Small intestine (tissue), 16 donors: ENCODE results near the gene HNRNPC. TPM values are rescaled to one million over a fixed set of nuclear protein-coding genes. Genes with fewer than 3 reads are reported as not detected.
A peak's percentile ranks its signal among the peaks of the same experiment; 100 is the strongest.

Source experiments
- DNase-seq, 2 donors: peaks; one replicate each; pipeline versions ENCODE4 v3.0.0 to v3.0.0-alpha.2; 2013
- FAIRE-seq: peaks from 2 replicates; lab custom pipeline; 2012; peaks lifted over from hg19 to GRCh38; lab: Jason Lieb, UNC
- H3K27ac ChIP-seq, 3 donors: one replicate each; pipeline ENCODE4 v1.5.1; 2013; ENCODE audit warnings: low read length in 2 of 3, mild to moderate bottlenecking in 2 of 3, control low read depth in 1 of 3, inconsistent platforms in 1 of 3, low read depth in 1 of 3, moderate library complexity in 1 of 3
- H3K27me3 ChIP-seq, 3 donors: one replicate each; pipeline ENCODE4 v1.6.1; 2013; ENCODE audit warnings: low read length in 3 of 3, inconsistent platforms in 1 of 3; ENCODE audit not compliant: control insufficient read depth in 3 of 3, insufficient read depth in 3 of 3
- H3K36me3 ChIP-seq, 3 donors: one replicate each; pipeline ENCODE4 v1.6.1; 2013; ENCODE audit warnings: low read length in 3 of 3, inconsistent platforms in 1 of 3, low read depth in 1 of 3, mild to moderate bottlenecking in 1 of 3, moderate library complexity in 1 of 3; ENCODE audit not compliant: control insufficient read depth in 3 of 3, insufficient read depth in 2 of 3
- H3K4me1 ChIP-seq, 3 donors: one replicate each; pipeline ENCODE4 v1.6.1; 2013; ENCODE audit warnings: low read length in 2 of 3, inconsistent platforms in 1 of 3, low read depth in 1 of 3, mild to moderate bottlenecking in 1 of 3, moderate library complexity in 1 of 3; ENCODE audit not compliant: control insufficient read depth in 3 of 3, insufficient read depth in 2 of 3
- H3K4me3 ChIP-seq, 3 donors: one replicate each; pipeline ENCODE4 v1.5.1; 2013; ENCODE audit warnings: low read length in 3 of 3, control low read depth in 1 of 3, inconsistent platforms in 1 of 3, low read depth in 1 of 3, mild to moderate bottlenecking in 1 of 3, moderate library complexity in 1 of 3
- H3K9me3 ChIP-seq, 2 donors: one replicate each; pipeline ENCODE4 v1.6.1; 2013; ENCODE audit warnings: low read depth in 1 of 2, low read length in 1 of 2; ENCODE audit not compliant: control insufficient read depth in 2 of 2, insufficient read depth in 1 of 2
- WGBS, 3 donors: extraction: QIAGEN DNeasy Blood & Tissue Kit; methylation state at CpG; one replicate each; pipeline ENCODE4 v1.1.7; 2013; 5-methylcytosine and 5-hydroxymethylcytosine counted together
- long read RNA-seq, 10 donors: transcript quantifications; one replicate each; lab custom pipeline, GENCODE V29; 2026
- polyA plus RNA-seq, 4 donors: library from polyadenylated mRNA; stranded (reverse) in 3 of 4; unstranded in 1 of 4; fragments of 200-250 nt in 3 of 4; fragments of 120-200 nt in 1 of 4; gene quantifications; one replicate each; pipeline versions ENCODE4 v1.2.1 to v1.2.3, GENCODE V29; 2013
- donor health status: healthy with polysubstance abuse.
- donor health status: control.
- donor health status: control.
- donor health status: Bipolar disorder and iron deficiency.
- donor health status: healthy.

The HNRNPC gene
- 100 to 1,000 TPM; 325 to 716 (median 510) TPM for polyA plus RNA-seq
- long read RNA-seq, donor 1 = 0 reads
- long read RNA-seq, donor 2, transcript HNRNPC-205 (9 exons, 1,375 nt) = major isoform, 29 of 145 reads
- long read RNA-seq, donor 2, partial matches to known transcripts = 83 of 145 reads
- long read RNA-seq, donor 2, other reads (novel, unspliced or antisense) = 21 of 145 reads
- long read RNA-seq, donor 3, transcript HNRNPC-215 (2 exons, 929 nt) = minor isoform, 7 of 317 reads
- long read RNA-seq, donor 3, transcript HNRNPC-230 (8 exons, 1,371 nt) = minor isoform, 6 of 317 reads
- long read RNA-seq, donor 3, transcript HNRNPC-205 (9 exons, 1,375 nt) = major isoform, 27 of 317 reads
- long read RNA-seq, donor 3, transcript HNRNPC-206 (3 exons, 724 nt) = minor isoform, 6 of 317 reads
- long read RNA-seq, donor 3, partial matches to known transcripts = 238 of 317 reads
- long read RNA-seq, donor 3, other reads (novel, unspliced or antisense) = 24 of 317 reads
- long read RNA-seq, donor 4, partial matches to known transcripts = 0 of 3 reads
- long read RNA-seq, donor 4, other reads (novel, unspliced or antisense) = 0 of 3 reads
- long read RNA-seq, donor 5, full-length matches to known transcripts = 26 of 73 reads
- long read RNA-seq, donor 5, partial matches to known transcripts = 47 of 73 reads
- long read RNA-seq, donor 5, other reads (novel, unspliced or antisense) = 0 of 73 reads
- long read RNA-seq, donor 6, transcript HNRNPC-206 (3 exons, 724 nt) = minor isoform, 7 of 298 reads
- long read RNA-seq, donor 6, transcript HNRNPC-205 (9 exons, 1,375 nt) = major isoform, 33 of 298 reads
- long read RNA-seq, donor 6, transcript HNRNPC-211 (9 exons, 1,784 nt) = minor isoform, 12 of 298 reads
- long read RNA-seq, donor 6, transcript HNRNPC-230 (8 exons, 1,371 nt) = minor isoform, 6 of 298 reads
- long read RNA-seq, donor 6, partial matches to known transcripts = 204 of 298 reads
- long read RNA-seq, donor 6, other reads (novel, unspliced or antisense) = 34 of 298 reads
- long read RNA-seq, donor 7 = 0 reads
- long read RNA-seq, donor 8, transcript HNRNPC-205 (9 exons, 1,375 nt) = major isoform, 6 of 11 reads
- long read RNA-seq, donor 8, partial matches to known transcripts = 0 of 11 reads
- long read RNA-seq, donor 8, other reads (novel, unspliced or antisense) = 0 of 11 reads
- long read RNA-seq, donor 9, full-length matches to known transcripts = 22 of 54 reads
- long read RNA-seq, donor 9, partial matches to known transcripts = 32 of 54 reads
- long read RNA-seq, donor 9, other reads (novel, unspliced or antisense) = 0 of 54 reads
- long read RNA-seq, donor 10, full-length matches to known transcripts = 79 of 413 reads
- long read RNA-seq, donor 10, partial matches to known transcripts = 285 of 413 reads
- long read RNA-seq, donor 10, other reads (novel, unspliced or antisense) = 49 of 413 reads

DNA sequence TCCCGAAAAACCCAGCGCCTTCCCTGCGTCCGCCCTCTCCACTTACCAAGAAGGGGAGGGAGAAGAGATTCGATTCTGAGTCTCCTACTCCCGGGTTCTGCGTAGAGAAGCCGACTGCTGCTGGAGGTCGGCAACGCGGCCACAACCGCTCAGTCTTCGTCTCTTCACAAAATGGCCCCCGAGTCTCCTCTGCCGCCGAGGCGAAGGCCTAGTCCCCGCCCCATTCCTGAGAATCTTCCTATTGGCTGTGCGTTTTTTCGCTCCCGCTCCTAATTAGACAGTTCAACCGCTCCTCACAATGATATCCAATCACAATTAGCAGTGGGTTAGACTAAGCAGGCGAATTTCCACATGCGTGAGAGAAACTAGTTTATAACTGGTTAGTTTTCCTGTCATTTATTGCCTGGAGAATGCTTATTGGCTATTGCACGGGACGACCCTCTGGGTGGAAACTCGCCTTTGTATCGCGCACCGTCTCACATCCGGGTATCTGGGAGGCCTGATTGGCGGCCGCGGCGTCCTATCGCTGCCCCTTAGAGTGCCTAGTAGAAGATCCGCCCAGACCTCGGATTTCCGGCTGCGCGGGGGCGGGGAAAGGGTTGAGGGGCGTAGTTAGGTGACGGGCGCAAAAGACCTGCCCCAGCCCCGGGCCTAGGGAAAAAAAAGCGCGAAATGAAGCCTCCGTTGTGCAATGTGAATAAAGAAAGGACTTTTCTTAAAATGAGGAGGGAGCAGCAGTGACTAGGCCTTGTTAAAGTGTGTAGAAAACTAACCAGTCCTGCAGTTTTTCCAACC lies at the start of gene HNRNPC:
Gene HNRNPC, minus strand, starts transcription at position 191 of the 795 bp plus-strand sequence. CDS start 35,249 bp downstream, outside the sequence.
- peak within 1 kb of the TSS; percentile 89 to 97 (median 96) for H3K27ac ChIP-seq
- peak; percentile 100 for DNase-seq
- peak within 1 kb of the TSS; percentile 83 to 97 (median 96) for H3K4me3 ChIP-seq
- H3K27me3 ChIP-seq = no peaks in the 10 kb centered on the region
- H3K9me3 ChIP-seq = no peaks in the 10 kb centered on the region
- peak; percentile 81 for FAIRE-seq
- 0% methylated on average over 47 to 49 of the region's 49 CpGs for WGBS, 3 donors
- peaks cover 0 to 10% (median 5%) of the 10 kb centered on the region in 3 donors for H3K4me1 ChIP-seq
- H3K36me3 ChIP-seq = peaks cover 0 to 16% (median 0%) of the 10 kb centered on the region in 3 donors

DNA sequence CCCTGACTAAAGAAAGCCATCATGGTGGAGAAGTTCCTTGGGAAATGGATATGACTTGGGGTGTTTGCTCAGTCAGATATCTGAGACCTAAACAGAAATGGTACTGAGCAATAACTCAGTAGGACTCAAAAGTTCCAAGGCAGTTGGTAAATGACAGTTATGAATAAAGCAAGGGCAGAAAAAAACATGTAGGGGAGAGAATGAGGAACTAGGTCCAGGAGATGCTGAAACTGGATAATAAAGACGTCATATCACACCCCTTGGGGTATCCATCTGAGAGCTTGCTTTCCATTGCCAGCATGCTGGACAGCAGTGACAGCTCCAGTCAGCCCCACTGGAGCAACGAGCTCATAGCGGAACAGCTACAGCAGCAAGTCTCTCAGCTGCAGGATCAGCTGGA lies 48.2 kb upstream of the HNRNPC start:
- no peaks in the 10 kb centered on the region for H3K27me3 ChIP-seq
- FAIRE-seq (no peak), DNase-seq (no peak)
- no peaks in the 10 kb centered on the region for H3K9me3 ChIP-seq
- WGBS, 3 donors = 57 to 64% (median 63%) methylated on average over 3 of the region's 3 CpGs
- peaks cover 0 to 3% (median 0%) of the 10 kb centered on the region in 3 donors for H3K4me1 ChIP-seq
- no peak overlapping the region for H3K4me3 ChIP-seq
- H3K36me3 ChIP-seq = no peaks in the 10 kb centered on the region
- no peak overlapping the region for H3K27ac ChIP-seq

DNA sequence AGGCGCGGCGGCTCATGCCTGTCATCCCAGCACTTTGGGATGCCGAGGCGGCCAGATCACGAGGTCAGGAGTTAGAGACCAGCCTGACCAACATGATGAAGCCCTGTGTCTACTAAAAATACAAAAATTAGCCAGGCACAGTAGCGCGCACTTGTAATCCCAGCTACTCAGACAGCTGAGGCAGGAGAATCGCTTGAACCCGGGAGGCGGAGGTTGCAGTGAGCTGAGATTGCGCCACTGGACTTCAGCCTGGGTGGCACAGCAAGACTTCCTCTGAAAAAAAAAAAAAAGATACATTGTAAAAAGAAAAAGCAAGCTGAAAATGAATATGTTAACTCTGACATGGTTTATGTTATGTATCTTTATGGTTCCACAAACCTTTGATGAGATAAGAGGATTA lies 44.3 kb upstream of the HNRNPC start:
- Histone ChIP-seq H3K4me3 (no peak overlapping the region), H3K27me3 (no peaks in the 10 kb centered on the region), H3K27ac (no peak overlapping the region), H3K9me3 (no peaks in the 10 kb centered on the region), H3K4me1 (peaks cover 0 to 8% (median 3%) of the 10 kb centered on the region in 3 donors), H3K36me3 (no peaks in the 10 kb centered on the region)
- FAIRE-seq (no peak), DNase-seq (peak; percentile 42 to 48)
- WGBS, 3 donors = 49 to 79% (median 61%) methylated on average over 12 of the region's 12 CpGs

DNA sequence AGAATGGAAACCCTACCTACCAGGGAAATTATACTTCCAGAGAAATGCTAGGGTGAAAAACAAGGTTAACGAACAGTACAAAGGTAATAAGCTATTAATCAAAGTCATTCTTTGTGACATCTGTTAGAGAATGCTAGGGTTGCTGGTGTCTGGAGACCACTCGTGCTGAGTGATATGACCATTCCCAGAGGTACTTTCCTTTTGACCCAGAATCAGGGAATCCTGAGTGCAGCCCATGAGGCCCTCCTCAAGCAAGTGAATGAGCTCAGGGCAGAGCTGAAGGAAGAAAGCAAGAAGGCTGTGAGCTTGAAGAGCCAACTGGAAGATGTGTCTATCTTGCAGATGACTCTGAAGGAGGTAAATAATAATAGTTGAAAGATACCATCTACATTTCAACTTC lies 42.4 kb upstream of the HNRNPC start:
- WGBS, 3 donors = 49 to 54% (median 53%) methylated on average over 2 of the region's 2 CpGs
- H3K4me1 ChIP-seq = peaks cover 0 to 11% (median 6%) of the 10 kb centered on the region in 3 donors
- H3K4me3 ChIP-seq = no peak overlapping the region
- no peaks in the 10 kb centered on the region for H3K9me3 ChIP-seq
- no peak overlapping the region for H3K27ac ChIP-seq
- DNase-seq = no peak
- H3K27me3 ChIP-seq = no peaks in the 10 kb centered on the region
- FAIRE-seq = no peak
- H3K36me3 ChIP-seq = no peaks in the 10 kb centered on the region

DNA sequence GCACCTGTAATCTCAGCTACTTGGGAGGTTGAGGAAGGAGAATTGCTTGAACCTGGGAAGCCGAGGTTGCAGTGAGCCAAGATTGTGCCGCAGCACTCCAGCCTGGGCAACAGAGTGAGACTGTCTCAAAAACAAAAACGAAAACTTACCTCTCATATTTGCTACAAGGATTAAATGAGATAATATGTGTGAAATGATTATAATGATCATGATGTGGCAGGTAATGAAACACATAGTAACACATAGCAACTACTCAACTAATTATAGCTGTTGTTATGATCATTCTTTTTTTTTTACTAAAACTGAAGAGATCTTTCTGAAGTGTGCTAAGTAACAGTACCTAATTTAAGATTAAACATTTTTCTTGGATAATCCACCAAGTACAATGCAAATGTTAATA lies 40.7 kb upstream of the HNRNPC start:
- H3K4me3 ChIP-seq = no peak overlapping the region
- FAIRE-seq (no peak), DNase-seq (no peak)
- H3K4me1 ChIP-seq = peaks cover 0 to 11% (median 6%) of the 10 kb centered on the region in 3 donors
- 95 to 100% (median 100%) methylated on average over 1 to 3 of the region's 3 CpGs for WGBS, 3 donors
- H3K36me3 ChIP-seq = no peaks in the 10 kb centered on the region
- no peaks in the 10 kb centered on the region for H3K27me3 ChIP-seq
- H3K9me3 ChIP-seq = no peaks in the 10 kb centered on the region
- no peak overlapping the region for H3K27ac ChIP-seq

DNA sequence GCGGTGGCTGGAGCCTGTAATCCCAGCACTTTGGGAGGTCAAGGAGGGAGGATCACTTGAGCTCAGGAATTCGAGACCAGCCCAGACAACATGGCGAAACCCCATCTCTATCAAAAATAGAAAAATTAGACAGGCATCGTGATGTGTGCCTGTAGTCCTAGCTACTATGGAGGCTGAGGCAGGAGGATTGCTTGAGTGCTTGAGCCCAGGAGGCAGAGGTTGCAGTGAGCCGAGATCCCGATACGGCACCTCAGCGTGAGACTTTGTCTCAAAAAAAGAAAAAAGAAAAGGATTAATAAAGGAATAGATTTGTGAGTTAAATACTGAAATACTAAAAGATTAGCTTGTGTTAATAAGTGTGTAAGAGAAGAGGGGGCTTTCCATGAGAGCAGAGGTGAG lies 40.0 kb upstream of the HNRNPC start:
- peak overlapping the region in 2 of 3 donors; percentile 13 to 31 for H3K4me3 ChIP-seq
- H3K4me1 ChIP-seq = peaks cover 0 to 11% (median 6%) of the 10 kb centered on the region in 3 donors
- peak overlapping the region; percentile 73 to 77 (median 73) for H3K27ac ChIP-seq
- H3K36me3 ChIP-seq = no peaks in the 10 kb centered on the region
- FAIRE-seq (no peak), DNase-seq (no peak)
- H3K9me3 ChIP-seq = no peaks in the 10 kb centered on the region
- H3K27me3 ChIP-seq = no peaks in the 10 kb centered on the region
- 61 to 76% (median 66%) methylated on average over 8 of the region's 8 CpGs for WGBS, 3 donors

DNA sequence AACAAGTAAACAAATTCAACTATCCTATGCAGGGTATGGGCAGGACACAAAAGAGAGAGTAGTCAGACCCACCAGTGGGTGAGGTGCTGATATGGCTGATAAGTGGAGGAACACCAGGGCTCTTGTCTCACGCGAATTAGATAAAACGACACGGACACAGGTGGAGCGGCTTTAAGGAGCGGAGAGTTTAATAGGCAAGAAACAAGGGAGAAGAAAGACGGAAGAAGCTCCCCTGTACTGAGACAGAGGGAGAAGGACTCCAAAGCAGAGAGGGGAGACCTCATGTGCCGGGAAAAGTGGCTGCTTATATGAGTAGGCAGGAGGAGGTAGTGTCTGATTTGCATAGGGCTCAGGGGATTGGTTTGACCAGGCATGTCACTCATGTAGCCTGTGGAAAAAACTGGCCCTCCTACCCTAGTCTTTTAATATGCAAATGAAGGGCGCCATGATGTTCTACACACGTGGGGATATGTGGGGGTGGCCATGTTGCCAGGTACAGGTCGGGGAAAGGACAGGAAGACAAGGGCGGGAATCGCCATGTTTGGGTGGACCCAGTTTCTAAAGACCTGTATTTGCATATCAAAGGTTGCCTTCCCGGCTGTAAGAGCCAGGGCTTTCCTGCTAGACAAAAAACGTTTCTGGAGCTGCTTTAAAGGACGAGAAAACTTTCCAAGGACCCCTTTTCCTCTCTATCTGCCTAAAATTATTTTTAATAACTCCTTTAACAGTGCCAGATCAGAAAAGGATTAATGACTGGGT lies 39.4 kb upstream of the HNRNPC start:
- Histone ChIP-seq H3K4me3 (peak overlapping the region in 2 of 3 donors; percentile 35 to 43), H3K4me1 (peaks cover 0 to 11% (median 6%) of the 10 kb centered on the region in 3 donors), H3K27me3 (no peaks in the 10 kb centered on the region), H3K27ac (peak overlapping the region; percentile 73 to 77 (median 73)), H3K9me3 (no peaks in the 10 kb centered on the region), H3K36me3 (no peaks in the 10 kb centered on the region)
- DNase-seq (peak; percentile 93 to 98), FAIRE-seq (peak; percentile 59)
- 3 to 4% (median 3%) methylated on average over 16 of the region's 16 CpGs for WGBS, 3 donors
